Mesendoderm (in vitro differentiated cells): Measurements from ENCODE around the gene SOS1.

Source experiments
- DNase-seq: peaks from one replicate; pipeline ENCODE4 v3.0.0; 2013
- H2AK5ac ChIP-seq: 2 replicates; pipeline ENCODE4 v1.6.1; 2013; ENCODE audit warnings: low read length, inconsistent platforms
- H2BK120ac ChIP-seq: 2 replicates; pipeline ENCODE4 v1.6.1; 2013; ENCODE audit warnings: low read depth, mild to moderate bottlenecking, low read length, moderate library complexity, mixed read lengths
- H2BK15ac ChIP-seq: replicated peaks from 2 replicates; pipeline ENCODE4 v1.6.1; 2013; ENCODE audit warnings: low read depth, mild to moderate bottlenecking, moderate library complexity
- H2BK5ac ChIP-seq: 2 replicates; pipeline ENCODE4 v1.6.1; 2013; ENCODE audit warnings: low read length, inconsistent platforms
- H3K18ac ChIP-seq: 2 replicates; pipeline ENCODE4 v1.6.1; 2013; ENCODE audit warnings: mild to moderate bottlenecking, low read length, mixed read lengths
- H3K23ac ChIP-seq: one replicate; pipeline ENCODE4 v1.6.1; 2013; ENCODE audit warnings: low read length
- H3K27ac ChIP-seq: 2 replicates; pipeline ENCODE4 v1.5.1; 2013; ENCODE audit warnings: low read depth, mild to moderate bottlenecking, inconsistent platforms, low read length, moderate library complexity
- H3K27me3 ChIP-seq: 2 replicates; pipeline ENCODE4 v1.6.1; 2013; ENCODE audit warnings: low read length, control low read depth, mild to moderate bottlenecking, inconsistent platforms; ENCODE audit not compliant: insufficient read depth, poor library complexity
- H3K36me3 ChIP-seq: 2 replicates; pipeline ENCODE4 v1.6.1; 2013; ENCODE audit warnings: low read length, inconsistent platforms; ENCODE audit not compliant: control insufficient read depth, insufficient read depth
- H3K4ac ChIP-seq: one replicate; pipeline ENCODE4 v1.6.1; 2013; ENCODE audit warnings: low read depth, mild to moderate bottlenecking, low read length, moderate library complexity
- H3K4me1 ChIP-seq: 2 replicates; pipeline ENCODE4 v1.6.1; 2013; ENCODE audit warnings: low read depth, low read length, inconsistent platforms; ENCODE audit not compliant: control insufficient read depth
- H3K4me2 ChIP-seq: 2 replicates; pipeline ENCODE4 v1.6.1; 2013; ENCODE audit warnings: low read length
- H3K4me3 ChIP-seq: 2 replicates; pipeline ENCODE4 v1.5.1; 2013; ENCODE audit warnings: mild to moderate bottlenecking, low read length
- H3K56ac ChIP-seq: one replicate; pipeline ENCODE4 v1.6.1; 2013; ENCODE audit warnings: low read length
- H3K79me1 ChIP-seq: 2 replicates; pipeline ENCODE4 v1.6.1; 2013; ENCODE audit warnings: low read length, inconsistent platforms
- H3K79me2 ChIP-seq: 2 replicates; pipeline ENCODE4 v1.6.1; 2013; ENCODE audit warnings: mild to moderate bottlenecking, low read length; ENCODE audit not compliant: control insufficient read depth, insufficient read depth
- H3K9ac ChIP-seq: 2 replicates; pipeline ENCODE4 v1.6.1; 2013; ENCODE audit warnings: low read length, inconsistent platforms
- H4K5ac ChIP-seq: one replicate; pipeline ENCODE4 v1.6.1; 2013; ENCODE audit warnings: low read length
- H4K8ac ChIP-seq: one replicate; pipeline ENCODE4 v1.6.1; 2013; ENCODE audit warnings: low read depth, mild to moderate bottlenecking, control low read depth, low read length, moderate library complexity
- WGBS: extraction: QIAGEN DNeasy Blood & Tissue Kit; methylation state at CpG from one replicate; pipeline ENCODE4 v1.1.7; 2013; ENCODE audit warnings: low lambda C conversion rate, missing lambda C conversion rate; ENCODE audit not compliant: insufficient coverage; ENCODE audit errors: extremely low coverage; 5-methylcytosine and 5-hydroxymethylcytosine counted together

SOS1 gene

DNA sequence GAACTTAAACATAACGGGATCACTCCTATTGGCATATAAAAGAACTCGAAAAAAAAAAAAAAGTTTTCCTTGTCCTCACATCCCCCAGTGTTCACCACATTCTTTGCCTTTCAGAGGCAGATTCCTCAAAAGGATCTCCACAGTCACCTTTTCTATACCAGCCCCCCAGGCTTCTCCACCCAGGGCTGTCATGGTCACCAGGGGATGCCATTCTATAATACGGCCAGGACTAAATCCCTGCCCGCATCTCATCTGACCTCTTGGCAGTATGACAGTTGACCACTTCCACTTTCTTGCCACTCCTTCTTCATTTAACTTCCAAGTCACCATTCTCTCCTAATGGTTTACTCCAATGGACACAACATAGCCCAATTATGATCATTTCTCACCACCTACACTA, 29.3 kb downstream of the SOS1 start:
- H4K5ac ChIP-seq, result no peak overlapping the region
- H3K4ac ChIP-seq, result no peak overlapping the region
- peaks cover 3% of the 10 kb centered on the region for H3K4me1 ChIP-seq
- H3K27ac ChIP-seq, result no peak overlapping the region
- no peak overlapping the region for H3K9ac ChIP-seq
- no peak overlapping the region for H2BK15ac ChIP-seq
- no CpG with 5 or more reads among the region's 4 CpGs for WGBS
- no peak overlapping the region for H2BK120ac ChIP-seq
- H3K18ac ChIP-seq, result no peak overlapping the region
- H3K4me3 ChIP-seq, result no peak overlapping the region
- H2BK5ac ChIP-seq, result no peak overlapping the region
- H2AK5ac ChIP-seq, result no peak overlapping the region
- no peaks in the 10 kb centered on the region for H3K27me3 ChIP-seq
- H3K56ac ChIP-seq, result no peak overlapping the region
- H3K36me3 ChIP-seq, result no peaks in the 10 kb centered on the region
- no peak overlapping the region for H4K8ac ChIP-seq
- peaks cover 11% of the 10 kb centered on the region for H3K79me2 ChIP-seq
- peaks cover 6% of the 10 kb centered on the region for H3K79me1 ChIP-seq
- DNase-seq, result peak; percentile 8
- no peak overlapping the region for H3K23ac ChIP-seq
- H3K4me2 ChIP-seq, result no peak overlapping the region

DNA sequence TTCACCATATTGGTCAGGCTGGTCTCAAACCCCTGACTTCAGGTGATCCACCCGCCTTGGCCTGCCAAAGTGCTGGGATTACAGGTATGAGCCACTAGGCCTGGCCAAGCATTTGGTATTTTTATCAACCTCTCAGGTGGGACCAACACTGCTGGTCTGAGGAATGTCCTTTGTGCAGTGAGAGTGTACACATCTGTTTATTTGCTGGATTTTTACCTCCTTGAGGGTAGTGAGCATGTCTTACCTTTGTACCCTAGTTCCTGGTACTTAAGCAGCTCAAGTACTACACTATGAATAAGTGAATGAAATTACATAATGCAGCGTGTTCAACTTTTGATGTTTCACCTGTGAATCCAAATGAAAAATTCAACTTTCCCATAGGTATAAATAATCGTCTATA, 29.8 kb downstream of the SOS1 start:
- peaks cover 3% of the 10 kb centered on the region for H3K4me1 ChIP-seq
- H3K4me2 ChIP-seq, result no peak overlapping the region
- H2AK5ac ChIP-seq, result no peak overlapping the region
- H2BK120ac ChIP-seq, result no peak overlapping the region
- no peak overlapping the region for H3K56ac ChIP-seq
- H2BK15ac ChIP-seq, result no peak overlapping the region
- DNase-seq, result no peak
- no peak overlapping the region for H2BK5ac ChIP-seq
- H3K18ac ChIP-seq, result no peak overlapping the region
- no peak overlapping the region for H3K4ac ChIP-seq
- H4K5ac ChIP-seq, result no peak overlapping the region
- no peak overlapping the region for H4K8ac ChIP-seq
- H3K27me3 ChIP-seq, result no peaks in the 10 kb centered on the region
- peaks cover 11% of the 10 kb centered on the region for H3K79me2 ChIP-seq
- no peak overlapping the region for H3K4me3 ChIP-seq
- H3K79me1 ChIP-seq, result peaks cover 6% of the 10 kb centered on the region
- H3K9ac ChIP-seq, result no peak overlapping the region
- no peak overlapping the region for H3K27ac ChIP-seq
- no peak overlapping the region for H3K23ac ChIP-seq
- H3K36me3 ChIP-seq, result no peaks in the 10 kb centered on the region
- WGBS, result no CpG with 5 or more reads among the region's 3 CpGs

DNA sequence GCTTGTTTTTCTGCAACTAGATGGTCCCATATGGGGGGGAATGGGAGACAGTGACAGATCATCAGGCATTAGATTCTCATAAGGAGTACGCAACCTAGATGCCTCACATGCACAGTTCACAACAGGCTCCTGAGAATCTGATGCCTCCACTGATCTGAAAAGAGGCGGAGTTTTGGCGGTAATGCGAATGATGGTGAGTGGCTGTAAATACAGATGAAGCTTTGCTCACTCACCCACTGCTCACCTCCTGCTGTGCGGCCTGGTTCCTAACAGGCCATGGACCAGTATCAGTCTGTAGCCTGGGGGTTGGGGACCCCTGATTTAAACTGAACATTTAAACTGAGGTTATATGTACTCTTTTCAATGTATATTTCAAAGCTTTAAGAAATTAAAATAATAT, 40.7 kb downstream of the SOS1 start:
- Histone ChIP-seq H4K8ac (no peak overlapping the region), H2BK120ac (no peak overlapping the region), H3K9ac (no peak overlapping the region), H2AK5ac (no peak overlapping the region), H3K36me3 (no peaks in the 10 kb centered on the region), H3K27me3 (no peaks in the 10 kb centered on the region), H3K23ac (no peak overlapping the region), H3K56ac (no peak overlapping the region), H2BK15ac (no peak overlapping the region), H3K79me1 (peaks cover 4% of the 10 kb centered on the region), H3K4ac (no peak overlapping the region), H2BK5ac (no peak overlapping the region), H3K4me1 (no peaks in the 10 kb centered on the region), H3K79me2 (peaks cover 2% of the 10 kb centered on the region), H3K18ac (no peak overlapping the region), H4K5ac (no peak overlapping the region), H3K4me3 (no peak overlapping the region), H3K27ac (no peak overlapping the region), H3K4me2 (no peak overlapping the region)
- WGBS, result no CpG with 5 or more reads among the region's 5 CpGs
- DNase-seq, result peak; percentile 14

DNA sequence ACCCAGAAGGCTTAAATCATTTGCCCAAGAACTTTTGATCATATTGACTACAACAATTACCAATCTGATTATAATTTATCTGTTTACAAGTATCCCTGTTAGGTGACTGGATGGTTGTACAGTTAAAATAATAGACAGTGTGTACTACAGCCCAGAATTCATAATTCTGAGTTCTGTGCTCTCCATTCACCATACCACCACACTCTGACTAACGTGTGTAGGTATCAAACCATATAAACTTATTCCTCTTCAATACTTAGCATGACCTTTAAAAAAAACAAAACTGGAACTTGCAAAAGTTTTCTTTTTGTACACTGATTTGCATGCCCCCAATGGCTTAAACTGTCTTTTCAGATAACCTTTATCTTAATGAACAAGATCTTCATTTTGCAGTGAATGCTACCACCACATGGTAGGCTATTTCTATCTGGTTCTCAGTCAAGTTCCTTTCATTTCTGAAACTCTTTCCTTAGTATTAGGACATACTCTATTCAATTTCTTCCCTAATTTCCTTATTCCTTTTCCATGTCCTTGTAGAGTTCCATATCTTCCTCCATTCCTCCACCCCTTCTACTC, 50.9 kb downstream of the SOS1 start:
- no peak overlapping the region for H2AK5ac ChIP-seq
- no peak overlapping the region for H3K18ac ChIP-seq
- WGBS, result no CpG with 5 or more reads among the region's 1 CpG
- no peak overlapping the region for H3K4ac ChIP-seq
- H2BK120ac ChIP-seq, result no peak overlapping the region
- H3K4me2 ChIP-seq, result no peak overlapping the region
- H3K23ac ChIP-seq, result no peak overlapping the region
- H2BK15ac ChIP-seq, result no peak overlapping the region
- no peak overlapping the region for H3K9ac ChIP-seq
- H3K56ac ChIP-seq, result no peak overlapping the region
- H3K36me3 ChIP-seq, result no peaks in the 10 kb centered on the region
- no peak overlapping the region for H2BK5ac ChIP-seq
- no peak overlapping the region for H4K5ac ChIP-seq
- no peaks in the 10 kb centered on the region for H3K27me3 ChIP-seq
- H3K4me3 ChIP-seq, result no peak overlapping the region
- no peak overlapping the region for H4K8ac ChIP-seq
- no peaks in the 10 kb centered on the region for H3K4me1 ChIP-seq
- DNase-seq, result no peak
- peaks cover 1% of the 10 kb centered on the region for H3K79me2 ChIP-seq
- no peak overlapping the region for H3K27ac ChIP-seq
- H3K79me1 ChIP-seq, result peaks cover 6% of the 10 kb centered on the region

DNA sequence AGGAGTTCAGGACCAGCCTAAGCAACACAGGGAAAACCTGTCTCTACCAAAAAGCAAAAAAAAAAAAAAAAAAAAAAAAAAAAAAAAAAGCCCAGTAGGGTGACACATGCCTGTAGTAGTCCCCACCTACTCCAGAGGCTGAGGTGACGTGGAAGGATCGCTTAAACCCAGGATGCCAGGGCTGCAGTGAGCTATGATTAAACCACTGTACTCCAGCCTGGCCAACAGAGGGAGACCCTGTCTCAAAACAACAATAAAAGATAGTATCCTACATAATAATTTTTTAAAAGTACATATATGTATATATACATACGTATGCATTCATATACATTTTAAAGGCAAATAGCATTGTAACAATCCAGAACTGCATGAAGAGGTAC, 51.7 kb downstream of the SOS1 start:
- DNase-seq, result peak; percentile 55
- Histone ChIP-seq H3K27me3 (no peaks in the 10 kb centered on the region), H3K79me2 (peaks cover 1% of the 10 kb centered on the region), H3K79me1 (peaks cover 4% of the 10 kb centered on the region), H2AK5ac (no peak overlapping the region), H3K9ac (no peak overlapping the region), H3K4me3 (no peak overlapping the region), H3K4ac (no peak overlapping the region), H3K36me3 (no peaks in the 10 kb centered on the region), H2BK15ac (no peak overlapping the region), H2BK5ac (no peak overlapping the region), H3K18ac (no peak overlapping the region), H4K8ac (no peak overlapping the region), H3K23ac (no peak overlapping the region), H2BK120ac (no peak overlapping the region), H3K4me2 (no peak overlapping the region), H3K56ac (no peak overlapping the region), H3K4me1 (no peaks in the 10 kb centered on the region), H4K5ac (no peak overlapping the region), H3K27ac (no peak overlapping the region)
- WGBS, result no CpG with 5 or more reads among the region's 3 CpGs
